ENCODE results near the gene JPH2.

The JPH2 gene

DNA sequence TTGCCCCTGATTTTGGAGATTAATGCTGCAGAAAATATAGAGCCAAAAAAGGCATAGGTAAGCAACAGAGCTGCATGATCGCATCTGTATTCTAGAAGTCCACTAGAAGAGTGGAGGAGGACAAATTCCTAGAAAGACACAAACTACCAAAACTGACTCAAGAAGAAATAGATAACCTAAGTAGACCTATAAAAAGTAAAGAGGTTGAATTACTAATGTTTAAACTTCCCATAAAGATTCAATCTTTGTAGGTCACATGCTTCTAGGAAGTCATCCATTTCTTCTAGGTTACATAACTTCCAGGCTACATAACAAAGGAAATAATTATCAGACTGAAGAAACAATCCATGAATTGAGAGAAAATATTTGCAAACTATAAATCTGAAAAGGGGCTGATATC is 84.4 kb downstream of the JPH2 start:
- DNase-seq (ENCODE audit: low read depth in 2 of 2), result no peak

DNA sequence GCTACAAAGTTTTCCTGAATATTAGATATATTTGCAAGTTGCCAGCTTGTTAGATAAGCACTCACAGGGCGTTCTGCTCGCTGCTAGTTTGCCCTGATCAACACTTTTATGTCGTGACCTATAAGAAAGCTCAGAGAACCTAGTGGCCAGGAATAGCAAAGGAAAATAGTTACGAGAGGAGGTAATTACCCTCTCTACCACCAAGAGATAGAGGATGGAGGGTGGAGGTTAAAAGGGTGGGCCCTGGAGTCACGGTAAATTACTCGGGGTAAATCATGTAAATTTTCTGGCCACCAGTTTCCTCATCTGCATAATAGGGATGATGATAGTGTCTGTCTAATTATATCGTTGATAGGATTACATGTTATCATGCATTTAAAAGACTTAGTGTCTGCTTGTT is 87.2 kb downstream of the JPH2 start:
- no peak for DNase-seq (ENCODE audit: low read depth in 2 of 2)

DNA sequence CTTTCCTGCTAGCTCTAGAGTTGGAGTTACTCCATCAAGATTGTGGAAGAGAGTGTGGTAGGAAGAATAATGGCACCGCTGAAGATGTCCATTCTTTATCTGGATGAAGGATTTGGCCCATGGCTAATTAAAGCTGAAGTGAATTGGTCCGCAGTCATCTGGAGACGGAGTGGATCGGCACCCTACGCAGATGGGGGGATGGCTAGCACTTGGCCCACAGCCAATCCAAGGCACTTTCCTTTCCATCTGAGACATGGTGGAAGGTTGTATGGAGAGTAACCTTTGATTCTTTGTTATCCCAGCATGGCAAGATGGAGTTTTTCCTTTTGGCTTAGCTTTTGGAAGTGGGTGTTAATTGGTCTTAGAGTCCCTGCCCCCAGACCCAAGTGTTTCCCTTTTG is 88.3 kb downstream of the JPH2 start:
- DNase-seq (ENCODE audit: low read depth in 2 of 2), result no peak

DNA sequence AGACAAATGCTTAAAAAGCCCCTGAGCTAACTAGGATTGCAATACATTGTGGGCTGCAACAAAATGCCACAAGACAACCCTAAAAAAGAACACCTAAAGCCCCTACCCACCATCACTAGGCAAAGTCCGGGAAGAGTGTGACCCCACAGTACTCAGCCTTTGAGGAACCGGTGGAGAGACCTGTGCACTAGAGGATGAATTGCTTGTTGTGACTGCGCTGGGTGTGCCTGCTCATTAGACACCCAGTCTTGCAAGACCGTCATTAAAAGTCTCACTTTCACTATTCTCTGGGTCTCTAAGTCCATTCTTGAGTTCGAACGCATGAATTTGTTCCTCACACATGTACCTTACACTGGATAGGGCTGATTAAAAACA is 88.7 kb downstream of the JPH2 start:
- no peak for DNase-seq (ENCODE audit: low read depth in 2 of 2)

DNA sequence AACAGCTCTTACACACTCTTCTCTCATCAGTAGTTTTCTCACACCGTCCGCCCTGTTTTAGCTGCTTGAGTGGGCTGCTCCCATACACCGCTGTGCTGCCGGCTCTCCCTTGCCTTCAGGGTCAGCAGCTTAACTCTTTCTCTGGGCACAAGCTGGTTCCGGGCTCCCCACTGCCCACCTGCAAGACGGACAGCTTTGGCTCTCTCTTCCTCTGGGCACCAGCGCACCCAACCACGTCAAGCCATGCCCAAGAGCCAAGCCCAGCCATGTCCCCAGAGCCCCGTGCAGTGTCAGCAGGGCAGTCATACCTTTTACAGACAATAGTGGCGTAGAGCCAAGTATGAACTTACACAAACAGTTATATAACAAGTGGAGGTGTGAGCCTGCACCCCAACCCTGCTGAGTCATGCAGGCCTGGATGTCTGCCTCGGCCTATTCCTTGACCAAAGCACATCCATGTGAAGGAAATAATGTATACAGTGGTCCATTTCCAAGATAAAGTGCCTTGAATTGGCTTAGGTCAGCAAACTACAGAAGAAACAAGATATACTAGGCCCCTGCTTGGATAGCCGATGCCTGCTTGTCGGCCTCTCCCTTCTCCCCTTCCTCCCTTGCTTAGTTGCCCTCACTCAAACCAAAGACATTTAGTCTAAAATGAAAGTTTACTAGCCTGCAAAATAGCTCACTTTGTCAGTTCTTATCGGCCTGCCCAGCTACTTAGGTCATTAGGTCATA is 89.3 kb downstream of the JPH2 start:
- DNase-seq (ENCODE audit: low read depth in 2 of 2), result no peak

DNA sequence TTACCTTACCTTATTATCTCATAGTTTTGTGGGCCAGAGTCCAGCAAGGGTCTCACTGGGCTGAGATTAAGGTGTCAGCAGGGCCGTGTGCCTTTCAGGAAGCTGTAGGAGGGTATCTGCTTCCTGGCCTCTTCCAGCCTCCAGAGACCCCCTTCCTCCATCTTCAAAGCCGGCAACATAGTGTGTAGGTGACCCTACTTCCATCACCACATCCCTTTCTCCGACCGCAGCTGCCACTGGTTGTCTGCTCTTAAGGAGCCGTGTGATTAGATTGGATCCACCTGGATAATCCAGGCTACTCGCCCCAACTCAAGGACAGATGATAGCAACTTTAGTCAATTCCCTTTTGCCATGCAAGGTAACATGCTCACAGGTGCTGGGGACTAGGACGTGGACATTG is 91.2 kb downstream of the JPH2 start:
- no peak for DNase-seq (ENCODE audit: low read depth in 2 of 2)

DNA sequence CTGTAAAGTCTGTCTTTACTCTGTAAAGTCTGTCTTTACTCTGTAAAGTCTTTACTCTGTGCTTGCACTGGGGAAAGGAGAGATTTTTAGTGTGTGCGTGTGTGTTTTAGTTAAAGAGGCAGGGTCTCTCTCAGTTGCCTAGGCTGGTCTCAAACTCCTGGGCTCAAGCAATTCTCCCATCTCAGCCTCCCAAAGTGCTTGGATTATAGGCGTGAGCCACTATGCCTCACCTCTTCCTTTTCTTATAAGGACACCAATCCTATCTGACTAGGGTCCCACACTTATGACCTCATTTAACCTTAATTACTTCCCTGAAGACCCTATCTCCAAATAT is 93.8 kb downstream of the JPH2 start:
- no peak for DNase-seq (ENCODE audit: low read depth in 2 of 2)

DNA sequence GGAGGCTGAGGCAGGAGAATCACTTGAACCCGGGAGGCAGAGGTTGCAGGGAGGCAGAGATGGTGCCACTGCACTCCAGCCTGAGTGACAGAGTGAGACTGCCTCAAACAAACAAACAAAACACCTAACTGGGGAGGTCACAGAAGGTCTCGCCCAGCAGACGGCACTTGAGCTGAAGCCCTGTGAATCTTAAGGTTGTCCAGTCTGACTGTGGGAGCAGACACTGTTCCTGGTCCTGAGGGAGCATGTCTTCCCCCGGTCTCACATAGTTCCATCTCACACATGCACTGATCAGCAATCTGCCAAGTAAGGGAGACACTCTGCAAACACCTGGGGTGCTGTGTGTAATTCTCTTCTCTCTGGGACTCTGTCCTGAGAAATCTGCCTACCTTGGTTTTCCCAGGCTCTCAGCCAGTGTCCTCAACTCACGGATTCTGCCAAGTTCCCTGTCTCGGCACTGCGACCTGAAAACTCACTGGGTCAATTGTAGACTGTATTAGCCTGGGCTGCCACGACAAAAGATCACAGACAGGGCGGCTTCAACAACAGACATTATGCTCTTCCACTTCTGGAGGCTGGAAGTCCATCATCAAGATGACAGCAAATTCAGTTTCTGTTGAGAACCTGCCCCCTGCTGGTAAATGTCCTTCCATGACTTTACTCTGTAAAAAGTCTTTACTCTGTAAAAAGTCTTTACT is 94.3 kb downstream of the JPH2 start:
- no peak for DNase-seq (ENCODE audit: low read depth in 2 of 2)

DNA sequence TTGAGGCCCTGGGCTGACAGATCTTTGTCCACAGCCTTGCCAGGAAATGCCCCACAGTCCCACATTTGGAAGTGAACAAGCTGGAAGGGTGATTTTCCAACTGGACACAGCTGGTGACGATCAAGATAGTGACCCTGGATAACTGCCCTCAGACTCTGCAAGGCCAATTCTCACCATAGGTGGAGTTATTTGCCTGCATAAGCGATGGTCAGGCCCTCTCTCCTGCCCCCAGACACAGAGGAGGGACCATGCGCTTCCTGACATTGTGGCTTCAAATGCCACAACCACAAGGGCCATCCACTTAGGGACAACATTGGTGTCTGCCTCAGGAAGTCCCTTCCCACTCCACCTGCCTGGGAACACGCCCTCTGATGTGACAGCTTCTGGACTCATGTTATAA is 96.0 kb downstream of the JPH2 start:
- no peak for DNase-seq (ENCODE audit: low read depth in 2 of 2)

DNA sequence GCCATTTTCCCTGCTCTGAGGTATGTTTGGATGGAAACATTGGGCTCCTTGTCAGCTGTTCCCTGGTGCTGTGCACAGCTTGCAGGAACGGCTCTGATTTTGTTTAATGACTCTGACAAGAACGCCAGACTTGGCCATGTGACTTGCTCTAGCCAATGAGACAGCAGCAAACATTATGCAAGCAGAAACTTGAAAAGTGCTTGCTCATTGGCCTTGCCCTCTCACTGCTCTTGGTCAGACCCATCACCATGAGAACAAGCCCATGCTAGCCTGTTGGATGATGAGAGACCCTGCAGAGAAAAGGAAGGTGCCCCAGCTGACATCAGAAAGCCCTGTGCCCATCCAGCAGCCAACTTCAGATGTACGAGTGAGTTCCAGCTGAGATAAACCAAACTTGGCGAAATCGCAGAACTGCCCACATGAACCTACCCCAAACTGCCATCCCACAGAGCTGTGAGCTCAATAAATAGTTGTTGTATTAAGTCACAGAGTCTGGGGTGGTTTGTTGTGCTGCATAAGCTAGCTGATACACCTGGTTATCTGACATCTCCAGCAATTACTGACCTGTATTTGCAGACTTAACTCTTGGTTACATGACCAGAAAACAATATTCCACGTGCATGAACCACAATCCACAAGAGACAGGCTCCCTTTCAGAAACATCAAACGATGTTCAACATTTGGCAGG is 96.9 kb downstream of the JPH2 start:
- DNase-seq (ENCODE audit: low read depth in 2 of 2), result no peak

DNA sequence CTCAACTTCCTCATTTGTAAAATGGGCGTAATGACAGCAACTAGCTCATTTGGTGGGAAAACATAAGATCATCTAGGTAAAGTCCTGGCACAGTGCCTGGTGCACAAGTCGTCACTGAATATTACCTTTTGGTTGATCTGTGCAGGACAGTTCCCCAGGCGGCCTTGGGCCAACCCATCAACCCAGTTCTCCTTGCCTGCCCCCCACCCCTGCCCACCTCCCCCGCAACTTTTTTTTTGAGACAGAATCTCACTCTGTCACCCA is 99.2 kb downstream of the JPH2 start:
- no peak for DNase-seq (ENCODE audit: low read depth in 2 of 2)

DNA sequence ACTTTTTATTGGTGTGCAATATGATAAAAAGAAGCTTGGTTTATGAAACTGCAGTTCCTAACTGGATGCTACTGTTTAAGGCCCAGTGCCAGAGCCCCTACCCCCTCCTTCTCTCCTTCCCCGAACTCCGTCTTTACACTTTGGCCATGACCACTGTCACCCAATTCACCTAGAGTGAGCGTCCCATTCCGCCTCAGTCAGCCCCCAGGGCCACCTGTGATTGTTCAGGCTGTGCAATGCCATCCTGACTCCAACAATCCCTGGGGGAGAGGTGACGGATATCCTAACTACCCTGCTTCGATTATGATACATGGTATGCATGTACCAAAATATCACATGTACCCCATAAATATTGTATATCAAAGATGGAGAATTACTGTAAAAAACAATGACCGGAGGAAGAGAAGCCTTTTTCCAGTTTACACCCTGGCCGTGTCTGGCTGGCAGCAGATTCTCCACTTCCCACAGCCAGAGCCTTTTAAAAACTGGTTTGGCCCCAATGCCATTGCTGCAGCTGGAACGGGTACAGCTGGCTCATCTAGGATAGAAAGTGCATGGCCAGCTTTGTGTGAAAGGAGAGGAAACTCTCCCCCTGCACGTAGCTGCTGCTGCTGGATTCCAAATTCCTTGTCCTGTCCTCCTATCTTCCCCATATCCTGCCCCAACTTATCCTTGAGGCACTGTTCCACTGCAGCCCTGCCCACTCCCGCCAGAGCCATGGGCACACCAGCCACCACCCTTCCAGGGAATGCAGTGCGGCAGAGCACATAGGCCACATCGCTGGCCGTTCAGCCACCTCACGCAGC is 99.7 kb downstream of the JPH2 start:
- DNase-seq (ENCODE audit: low read depth in 2 of 2), result no peak

DNA sequence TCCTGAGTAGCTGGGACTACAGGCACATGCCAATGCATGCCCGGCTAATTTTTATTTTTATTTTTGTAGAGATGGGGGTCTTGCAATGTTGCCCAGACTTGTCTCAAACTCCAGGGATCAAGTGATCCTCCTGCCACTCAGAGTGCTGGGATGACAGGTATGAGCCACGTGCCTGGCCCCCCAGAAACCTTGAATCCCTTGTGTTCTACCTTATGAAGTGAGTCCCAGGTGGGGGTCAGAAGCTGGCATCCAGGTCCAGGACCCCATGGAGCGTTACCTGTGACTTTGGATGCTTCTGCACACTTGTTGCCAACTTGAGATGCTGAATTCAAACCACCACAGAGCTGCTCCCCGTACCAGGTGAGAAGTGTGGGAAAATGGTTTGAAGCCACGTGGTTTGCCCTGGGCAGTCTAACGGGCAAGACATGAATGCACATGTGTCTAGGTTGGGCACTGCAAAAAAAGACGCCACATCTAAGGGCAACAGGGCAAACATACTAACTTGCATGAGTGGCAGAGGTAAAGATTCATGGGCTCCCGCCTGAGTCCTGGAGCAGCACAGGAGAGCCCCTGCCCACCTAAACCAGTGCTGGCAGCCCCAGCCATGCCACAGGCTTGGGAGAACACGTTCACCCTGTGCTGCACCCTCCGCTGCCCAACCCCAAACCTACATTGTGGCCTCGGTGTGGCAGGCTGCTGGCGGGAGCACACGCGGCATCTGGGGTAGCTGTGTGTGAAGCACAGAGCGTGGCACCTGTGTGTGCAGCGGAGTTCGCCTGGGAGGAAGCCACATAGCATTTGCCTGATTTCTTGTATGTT is 101.2 kb downstream of the JPH2 start:
- no peak for DNase-seq (ENCODE audit: low read depth in 2 of 2)

DNA sequence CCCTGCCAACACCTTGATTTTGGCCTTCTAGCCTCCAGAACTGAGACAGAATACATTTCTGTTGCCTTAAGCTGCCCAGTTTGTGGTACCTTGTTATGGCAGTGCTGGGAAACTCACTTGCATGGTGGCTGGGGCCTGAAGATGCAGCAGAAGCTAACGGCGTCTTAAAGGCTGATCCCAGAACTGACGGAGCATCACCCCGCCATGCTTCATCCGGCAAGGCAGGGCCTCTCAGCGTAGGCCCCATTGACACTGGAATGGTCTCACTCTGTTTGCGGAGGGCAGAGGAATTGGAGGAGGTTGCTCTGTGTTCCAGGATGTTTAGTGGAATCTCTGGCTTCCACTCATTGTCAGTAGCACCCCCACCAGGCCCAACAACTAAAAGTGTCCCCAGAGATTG is 102.1 kb downstream of the JPH2 start:
- no peak for DNase-seq (ENCODE audit: low read depth in 2 of 2)

DNA sequence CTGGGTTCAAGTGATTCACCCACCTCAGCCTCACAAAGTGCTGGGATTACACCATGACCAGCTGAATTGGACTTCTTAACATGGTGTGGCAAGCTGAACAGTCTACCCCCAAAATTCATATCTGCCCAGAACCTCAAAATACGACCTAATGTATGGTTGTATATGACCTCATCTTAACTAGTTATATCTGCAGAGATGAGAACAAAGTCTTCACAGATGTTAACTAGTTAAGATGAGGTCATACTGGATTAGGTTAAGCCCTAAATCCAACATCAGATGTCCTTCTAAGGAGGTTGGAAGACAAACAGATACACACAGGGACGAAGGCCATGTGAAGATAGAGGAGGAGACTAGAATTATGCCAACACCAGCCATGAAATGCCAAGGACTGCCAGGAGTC is 102.5 kb downstream of the JPH2 start:
- DNase-seq (ENCODE audit: low read depth in 2 of 2), result no peak

DNA sequence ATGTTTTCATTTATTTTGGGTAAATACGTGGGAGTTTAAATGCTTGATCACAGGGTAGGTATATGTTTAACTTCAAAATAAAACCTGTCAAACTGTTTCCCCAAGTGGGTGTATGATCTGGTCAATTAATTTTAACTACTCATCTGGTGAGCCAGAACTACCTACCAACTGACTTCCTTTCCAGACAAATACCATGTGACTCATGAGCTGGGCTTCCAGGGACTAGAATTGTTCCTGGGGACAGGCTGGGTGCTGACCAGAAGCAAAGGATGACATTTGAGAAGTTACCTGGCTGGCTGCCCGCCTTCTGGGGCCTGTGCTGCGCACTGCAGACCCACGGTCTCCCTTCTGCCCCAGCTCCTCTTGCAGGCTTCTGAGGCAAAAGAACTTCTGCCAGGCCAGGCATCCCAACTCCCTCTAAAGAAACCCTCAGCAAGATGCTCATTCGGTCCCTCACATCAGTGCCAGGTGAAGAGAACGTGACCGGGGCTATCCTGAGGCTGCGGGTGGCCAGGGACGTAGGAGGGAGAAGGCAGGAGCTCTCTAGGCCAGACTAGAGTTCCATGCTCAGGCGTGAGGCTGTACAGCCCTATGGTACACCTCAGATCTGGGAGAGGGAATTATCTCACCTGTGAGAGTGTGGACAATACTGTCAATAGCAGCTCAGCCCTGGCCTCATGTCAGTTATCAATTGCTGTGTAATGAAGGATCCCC is 103.6 kb downstream of the JPH2 start:
- DNase-seq (ENCODE audit: low read depth in 2 of 2), result no peak

DNA sequence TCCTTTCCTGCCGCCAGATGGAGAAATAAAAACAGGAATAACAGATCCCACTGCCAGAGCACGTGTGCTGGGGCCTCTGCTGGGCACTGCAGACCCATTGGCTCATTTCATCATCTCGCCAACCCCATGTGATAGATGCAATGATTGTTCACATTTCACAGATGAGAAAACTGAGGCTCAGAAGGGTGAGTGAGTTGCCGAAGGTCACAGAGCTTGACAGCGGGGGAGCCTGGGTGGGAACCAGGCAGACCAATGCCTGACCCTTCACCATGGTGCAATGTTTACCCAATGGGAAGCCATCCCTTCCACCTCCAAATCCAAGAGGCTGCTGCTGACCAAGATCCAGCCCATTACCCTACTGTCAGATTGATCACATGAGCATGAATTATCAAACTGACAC is 105.1 kb downstream of the JPH2 start:
- no peak for DNase-seq (ENCODE audit: low read depth in 2 of 2)

DNA sequence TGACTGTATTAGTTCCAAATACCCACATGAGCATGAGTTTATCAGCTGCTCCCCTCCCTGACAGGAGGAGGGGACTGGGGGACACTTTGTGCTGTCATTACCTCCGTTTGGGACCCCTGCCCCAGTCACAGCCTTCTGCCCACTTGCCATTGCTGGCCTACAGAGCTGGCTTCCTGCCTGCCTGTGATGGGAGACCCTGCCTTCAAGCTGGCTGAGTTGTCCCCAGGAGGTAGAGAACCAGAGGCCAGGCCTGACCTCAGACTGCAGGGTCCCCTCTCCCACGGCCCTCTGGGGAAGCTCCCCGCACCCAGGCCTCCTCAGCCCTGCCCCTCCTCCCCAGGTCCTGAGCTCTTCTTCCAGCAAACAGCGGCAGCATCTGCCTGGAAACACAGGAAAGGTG is 105.5 kb downstream of the JPH2 start:
- DNase-seq (ENCODE audit: low read depth in 2 of 2), result no peak

DNA sequence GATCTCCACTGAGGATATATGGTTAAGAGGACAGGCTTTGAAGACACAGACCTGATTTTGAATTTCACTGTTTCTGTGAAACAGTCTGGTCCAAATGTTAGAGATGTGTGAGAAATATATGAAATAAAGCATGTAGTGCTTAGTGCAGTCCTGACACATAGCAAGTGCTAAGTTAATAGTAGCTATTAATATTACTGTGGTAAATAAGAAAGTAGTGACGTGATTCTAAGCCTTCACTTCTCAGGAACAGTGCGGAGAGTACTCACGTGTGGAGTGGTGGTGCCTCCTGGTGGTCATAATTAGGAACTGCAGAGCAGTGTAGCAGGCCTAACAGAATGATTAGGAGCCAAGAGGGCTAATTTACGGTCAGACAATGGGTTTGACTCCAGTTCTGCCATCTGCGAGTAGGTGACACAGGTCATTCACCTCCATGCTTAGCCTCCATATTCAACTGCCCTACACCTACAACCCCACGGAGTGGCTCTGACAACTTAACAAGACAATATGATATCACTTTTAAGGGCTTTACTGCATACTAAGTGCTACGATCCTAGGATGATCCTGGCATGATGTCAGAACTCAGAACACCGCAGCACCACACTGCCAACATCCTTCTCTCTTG is 106.2 kb downstream of the JPH2 start:
- DNase-seq (ENCODE audit: low read depth in 2 of 2), result peak; percentile 59 to 64

DNA sequence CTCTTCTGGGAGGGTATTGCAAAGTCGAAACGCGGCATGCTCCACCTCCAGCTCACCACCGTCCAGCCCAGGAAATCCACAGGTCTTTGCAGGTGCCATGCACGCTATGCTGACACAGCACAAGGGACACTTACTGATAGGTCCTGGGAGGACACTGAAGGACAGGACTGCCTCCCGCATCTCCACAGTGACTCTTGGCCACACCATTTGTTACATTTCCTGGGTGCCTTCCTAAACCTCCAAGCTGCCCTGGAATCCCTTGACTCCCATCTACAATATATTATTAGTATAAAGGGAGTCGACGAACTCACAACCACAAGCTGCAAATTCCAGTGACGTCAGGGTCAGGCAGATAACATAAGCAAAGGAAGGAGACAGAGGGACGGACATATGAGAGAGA is 106.9 kb downstream of the JPH2 start:
- DNase-seq (ENCODE audit: low read depth in 2 of 2), result no peak

DNA sequence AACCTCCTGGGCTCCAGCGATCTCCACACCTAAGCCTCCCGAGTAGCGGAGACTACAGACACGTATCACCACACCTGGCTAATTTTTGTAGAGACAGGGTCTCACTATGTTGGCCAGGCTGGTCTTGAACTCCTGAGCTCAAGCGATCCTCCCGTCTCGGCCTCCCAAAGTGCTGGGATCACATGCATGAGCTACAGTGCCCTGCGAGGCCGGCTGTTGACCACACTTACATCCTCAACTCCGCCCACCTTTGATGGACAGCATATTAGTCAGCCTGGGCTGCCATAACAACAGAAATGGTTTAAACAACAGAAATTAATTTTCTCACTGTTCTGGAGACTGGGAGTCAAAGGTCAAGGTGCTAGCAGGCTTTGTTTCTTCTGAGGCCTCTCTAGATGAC is 107.7 kb downstream of the JPH2 start:
- no peak for DNase-seq (ENCODE audit: low read depth in 2 of 2)

Data from stimulated activated CD8-positive, alpha-beta memory T cell treated with anti-CD3 and anti-CD28 coated beads, Interleukin-2, amount 100 ng/mL, for 1 hour (primary cell).